ENCODE results near the gene NFIB.

NFIB gene

DNA sequence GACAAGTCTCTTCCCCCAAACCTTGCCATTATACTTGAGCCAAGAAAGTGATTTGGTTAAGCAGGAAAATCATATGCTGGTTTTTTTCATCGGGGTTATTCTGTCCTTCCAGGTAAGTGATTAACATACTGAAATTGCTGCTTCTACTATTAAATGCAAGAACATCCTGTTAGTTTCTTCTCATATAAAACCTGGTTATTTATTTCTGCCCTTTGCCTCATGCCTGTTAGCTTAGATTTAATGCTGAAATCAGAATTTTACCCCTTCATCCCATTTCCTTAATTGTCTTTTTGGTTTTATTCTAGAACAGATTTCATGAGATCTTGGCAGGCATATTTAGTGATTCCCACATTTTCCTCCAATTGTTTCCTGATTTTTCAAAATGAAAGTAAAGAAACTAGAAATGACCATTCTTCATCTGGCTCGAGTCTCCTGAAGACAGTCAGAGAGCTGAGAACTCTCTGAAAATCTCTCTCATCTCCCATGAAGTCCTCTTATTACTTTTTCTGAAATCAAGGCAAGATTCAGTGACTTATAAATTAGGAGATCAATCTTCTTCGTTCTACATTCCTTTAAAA, 132.9 kb downstream of the NFIB start:
- no peak overlapping the region for H3K4me3 ChIP-seq (ENCODE audit: low read depth, low read length)
- ChIA-PET CTCF (no interaction called here), POLR2A (no interaction called here)
- DNase-seq (ENCODE audit: low read depth, low spot score), result no peak
- TF ChIP-seq, protein P1, sequence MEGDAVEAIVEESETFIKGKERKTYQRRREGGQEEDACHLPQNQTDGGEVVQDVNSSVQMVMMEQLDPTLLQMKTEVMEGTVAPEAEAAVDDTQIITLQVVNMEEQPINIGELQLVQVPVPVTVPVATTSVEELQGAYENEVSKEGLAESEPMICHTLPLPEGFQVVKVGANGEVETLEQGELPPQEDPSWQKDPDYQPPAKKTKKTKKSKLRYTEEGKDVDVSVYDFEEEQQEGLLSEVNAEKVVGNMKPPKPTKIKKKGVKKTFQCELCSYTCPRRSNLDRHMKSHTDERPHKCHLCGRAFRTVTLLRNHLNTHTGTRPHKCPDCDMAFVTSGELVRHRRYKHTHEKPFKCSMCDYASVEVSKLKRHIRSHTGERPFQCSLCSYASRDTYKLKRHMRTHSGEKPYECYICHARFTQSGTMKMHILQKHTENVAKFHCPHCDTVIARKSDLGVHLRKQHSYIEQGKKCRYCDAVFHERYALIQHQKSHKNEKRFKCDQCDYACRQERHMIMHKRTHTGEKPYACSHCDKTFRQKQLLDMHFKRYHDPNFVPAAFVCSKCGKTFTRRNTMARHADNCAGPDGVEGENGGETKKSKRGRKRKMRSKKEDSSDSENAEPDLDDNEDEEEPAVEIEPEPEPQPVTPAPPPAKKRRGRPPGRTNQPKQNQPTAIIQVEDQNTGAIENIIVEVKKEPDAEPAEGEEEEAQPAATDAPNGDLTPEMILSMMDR (IDR thresholded peaks at IDR 0.05; ENCODE audit: insufficient read depth, low read length, missing control alignments), result no peak

DNA sequence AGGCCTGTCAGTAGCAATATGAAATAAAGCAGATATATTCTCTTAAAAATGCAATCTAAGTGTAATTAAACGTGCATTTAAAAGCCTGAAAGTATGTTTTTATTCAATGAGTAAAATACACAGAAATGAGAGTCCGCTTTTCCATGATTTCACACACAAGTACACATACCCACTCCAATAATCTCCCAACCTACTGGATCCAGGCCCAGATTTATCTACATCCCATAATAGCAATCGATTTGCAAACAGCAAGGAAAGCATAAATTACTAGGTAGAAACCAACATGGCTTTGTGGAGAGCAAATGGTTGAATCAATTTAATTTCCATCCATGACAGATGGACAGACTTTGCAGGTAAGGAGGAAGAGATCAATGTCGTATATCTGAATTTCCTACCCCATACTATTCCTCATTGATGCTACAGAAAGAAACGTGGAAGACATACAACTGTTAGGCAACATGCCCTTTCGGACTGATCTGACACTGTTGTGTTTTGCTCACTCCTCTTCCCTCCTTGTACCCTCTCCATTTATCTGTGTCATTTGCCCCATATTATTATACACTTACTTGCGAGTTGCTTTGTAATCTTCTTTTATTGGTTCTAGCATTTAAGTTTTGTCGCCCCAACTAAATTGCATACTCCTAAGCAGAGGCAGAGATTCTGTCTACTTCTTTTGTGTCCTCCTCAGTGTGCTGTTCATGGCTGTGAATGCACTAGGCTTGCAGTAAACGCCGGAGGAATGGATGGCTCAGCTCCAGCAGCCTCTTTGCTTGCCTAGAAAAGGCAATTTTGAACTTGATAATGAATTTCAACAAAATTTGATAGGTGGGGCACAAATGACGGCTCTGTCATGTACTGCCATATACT, 133.6 kb downstream of the NFIB start:
- no peak overlapping the region for H3K4me3 ChIP-seq (ENCODE audit: low read depth, low read length)
- DNase-seq (ENCODE audit: low read depth, low spot score), result no peak
- TF ChIP-seq, protein P1 (IDR thresholded peaks at IDR 0.05; ENCODE audit: insufficient read depth, low read length, missing control alignments), result no peak
- POLR2A ChIA-PET, result no interaction called here
- CTCF ChIA-PET, result no interaction called here

DNA sequence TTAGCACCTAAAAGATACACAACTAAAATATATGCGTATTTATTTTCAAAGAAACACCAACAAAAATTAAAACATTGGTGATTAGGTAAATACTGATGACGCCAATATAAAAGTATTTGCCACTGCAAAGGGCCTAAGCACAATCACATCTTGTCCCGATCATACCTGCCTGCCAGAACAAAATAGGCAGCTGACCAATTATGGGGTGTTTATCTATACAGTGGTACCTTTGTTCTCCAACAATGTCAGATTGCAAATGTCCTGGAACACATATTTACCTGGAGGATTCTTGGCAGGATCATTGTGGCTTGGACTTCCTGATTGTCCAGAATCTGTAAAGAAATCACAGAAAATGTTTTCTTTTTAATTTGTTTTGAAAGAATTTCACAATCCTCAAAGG, 134.5 kb downstream of the NFIB start:
- ChIA-PET CTCF (no interaction called here), POLR2A (no interaction called here)
- no peak for DNase-seq (ENCODE audit: low read depth, low spot score)
- no peak overlapping the region for H3K4me3 ChIP-seq (ENCODE audit: low read depth, low read length)
- TF ChIP-seq, protein P1 (IDR thresholded peaks at IDR 0.05; ENCODE audit: insufficient read depth, low read length, missing control alignments), result no peak

DNA sequence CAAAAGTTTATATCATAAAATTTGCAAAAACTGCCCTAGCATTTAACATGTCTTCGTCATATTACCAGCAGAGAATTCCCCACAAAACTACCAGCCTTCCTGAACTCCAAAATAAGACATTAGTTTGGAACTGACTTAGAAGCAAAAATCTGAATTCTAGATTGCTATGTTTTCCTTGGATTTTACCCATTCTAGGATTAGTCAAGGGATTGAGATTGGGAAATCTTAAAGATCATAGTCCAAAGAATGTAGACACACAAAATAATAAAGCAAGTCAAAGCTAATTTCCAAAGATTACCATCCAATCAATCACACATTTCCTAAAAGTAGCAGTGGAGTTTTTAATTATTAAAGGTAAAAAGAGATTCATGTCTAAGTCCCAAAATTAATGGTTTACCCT, 138.2 kb downstream of the NFIB start:
- H3K4me3 ChIP-seq (ENCODE audit: low read depth, low read length), result no peak overlapping the region
- CTCF ChIA-PET, result no interaction called here
- POLR2A ChIA-PET, result no interaction called here
- TF ChIP-seq, protein P1 (IDR thresholded peaks at IDR 0.05; ENCODE audit: insufficient read depth, low read length, missing control alignments), result no peak
- no peak for DNase-seq (ENCODE audit: low read depth, low spot score)

DNA sequence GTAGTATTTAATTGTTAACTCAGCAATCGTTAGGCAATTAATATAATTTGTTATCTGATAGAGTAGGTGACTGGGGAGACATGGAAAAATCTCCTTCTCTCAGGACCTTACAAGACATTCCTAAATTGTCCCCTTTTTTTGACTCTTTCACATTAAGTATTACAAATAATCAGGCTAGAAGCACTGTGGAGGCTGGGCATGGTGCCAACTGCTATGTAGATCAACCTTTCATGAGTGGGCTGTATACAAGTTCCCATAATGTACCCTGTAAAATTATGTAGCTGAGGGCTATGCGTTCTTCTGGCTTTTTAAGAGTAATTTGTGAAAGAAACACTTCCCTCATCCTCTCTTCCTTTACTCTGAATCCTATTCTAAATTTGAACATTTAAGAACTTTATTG, 140.2 kb downstream of the NFIB start:
- ChIA-PET POLR2A (no interaction called here), CTCF (no interaction called here)
- no peak for DNase-seq (ENCODE audit: low read depth, low spot score)
- TF ChIP-seq, protein P1 (IDR thresholded peaks at IDR 0.05; ENCODE audit: insufficient read depth, low read length, missing control alignments), result no peak
- no peak overlapping the region for H3K4me3 ChIP-seq (ENCODE audit: low read depth, low read length)

DNA sequence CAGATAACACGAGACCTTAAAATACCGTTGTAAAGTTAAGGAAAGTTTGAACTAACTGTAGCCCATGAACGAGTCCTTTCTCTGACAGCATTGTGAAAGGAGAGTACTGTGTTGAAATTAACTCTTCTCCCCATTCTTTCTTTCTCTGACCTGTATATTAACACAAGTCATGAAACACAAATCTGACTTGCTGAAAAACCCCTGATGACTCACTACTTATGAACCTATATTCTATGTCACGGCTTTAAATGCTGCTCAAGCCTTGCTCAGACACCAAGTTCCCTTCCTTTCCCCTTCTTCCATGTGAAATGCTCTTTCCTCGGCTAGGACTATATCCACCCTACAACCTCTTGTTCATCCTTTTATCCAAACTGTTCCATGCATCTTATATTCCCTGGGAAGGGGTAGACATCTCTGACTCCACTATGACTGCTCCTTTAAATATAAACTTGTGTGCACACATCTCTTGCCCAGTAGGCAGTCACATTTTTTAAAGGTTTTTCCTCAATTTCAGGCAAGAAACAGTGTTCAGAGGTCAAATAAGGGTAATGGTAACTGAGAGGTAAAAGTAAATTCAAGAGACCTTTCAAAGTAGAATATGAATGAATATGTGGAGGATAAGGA, 142.9 kb downstream of the NFIB start:
- DNase-seq (ENCODE audit: low read depth, low spot score), result no peak
- H3K4me3 ChIP-seq (ENCODE audit: low read depth, low read length), result no peak overlapping the region
- ChIA-PET POLR2A (no interaction called here), CTCF (no interaction called here)
- TF ChIP-seq, protein P1 (IDR thresholded peaks at IDR 0.05; ENCODE audit: insufficient read depth, low read length, missing control alignments), result no peak

Data from AG04449 (cell line).